HG03354 (cell line): ENCODE results near the gene INPP5A.
"Not testable (repeated sequence)": the region's sequence is repeated elsewhere in the genome, so short reads cannot be mapped to it uniquely, and the experiment has no call there.

ENCODE experiments used
- ATAC-seq: cut with Tn5 transposase; IDR thresholded peaks from one replicate; pipeline ENCODE4 v1.9.1; 2021; ENCODE audit warnings: mild to moderate bottlenecking; ENCODE audit not compliant: unreplicated experiment, poor library complexity, severe bottlenecking

The INPP5A gene

GRCh38 chr10:132662186-132662920 is 124.8 kb downstream of the INPP5A start:
- ATAC-seq: no peak

- ATAC-seq: no peak
These were observed 126.2 kb downstream of the INPP5A start for GRCh38 chr10:132663666-132664365.

GRCh38 chr10:132664407-132664806 is 126.8 kb downstream of the INPP5A start:
- ATAC-seq: no peak

GRCh38 chr10:132664883-132665282 is 127.3 kb downstream of the INPP5A start:
- no peak for ATAC-seq

- no peak for ATAC-seq
These were observed 128.5 kb downstream of the INPP5A start for GRCh38 chr10:132665946-132666704.

- no peak for ATAC-seq
These were observed 129.2 kb downstream of the INPP5A start for GRCh38 chr10:132666705-132667341.

- no peak for ATAC-seq
These were observed 129.9 kb downstream of the INPP5A start for GRCh38 chr10:132667342-132668047.

- ATAC-seq: no peak
These were observed 130.4 kb downstream of the INPP5A start for GRCh38 chr10:132668048-132668394.

- no peak for ATAC-seq
These were observed 131.7 kb downstream of the INPP5A start for GRCh38 chr10:132669208-132669861.

GRCh38 chr10:132670546-132671227 is 133.1 kb downstream of the INPP5A start:
- ATAC-seq: no peak

- no peak for ATAC-seq
These were observed 133.9 kb downstream of the INPP5A start for GRCh38 chr10:132671228-132672154.

- not testable (repeated sequence) for ATAC-seq
These were observed 136.2 kb downstream of the INPP5A start for GRCh38 chr10:132673746-132674145.

- no peak for ATAC-seq
These were observed 136.7 kb downstream of the INPP5A start for GRCh38 chr10:132674311-132674710.

GRCh38 chr10:132675031-132675740 is 137.6 kb downstream of the INPP5A start:
- no peak for ATAC-seq

- no peak for ATAC-seq
These were observed 138.8 kb downstream of the INPP5A start for GRCh38 chr10:132676193-132676891.

- ATAC-seq: no peak
These were observed 139.5 kb downstream of the INPP5A start for GRCh38 chr10:132677096-132677472.
